HEK293 (cell line): Measurements from ENCODE around the gene TNFAIP2.

Source experiments
- CTCF ChIA-PET: fragments of 350-600 bp; formaldehyde crosslinking; extraction: SDS; loops from one replicate; lab custom pipeline; 2021; ENCODE audit warnings: antibody characterized with exemption; lab: Yijun Ruan, JAX
- POLR2A ChIA-PET: fragments of 300-600 bp; formaldehyde crosslinking; extraction: SDS; loops from one replicate; lab custom pipeline; 2020; ENCODE audit warnings: antibody characterized with exemption, inconsistent platforms; lab: Yijun Ruan, JAX
- H3K27ac ChIP-seq: fragments of 200-500 bp; sonication (Bioruptor generic); 2 replicates; pipeline ENCODE4 v1.5.1; 2014; ENCODE audit warnings: low read depth, low read length, control low read depth, inconsistent platforms; ENCODE audit errors: extremely low read depth
- H3K36me3 ChIP-seq, 2 experiments: fragments of 200-500 bp in 1 of 2; sonication (Bioruptor generic) in 1 of 2; 1 replicate in 1 of 2; 2 replicates in 1 of 2; pipeline ENCODE4 v1.5.1; 2014 to 2017; ENCODE audit warnings: inconsistent platforms in 2 of 2, low read length in 2 of 2; ENCODE audit not compliant: control insufficient read depth in 2 of 2, insufficient read depth in 1 of 2
- H3K4me1 ChIP-seq: fragments of 200-500 bp; sonication (Bioruptor generic); 2 replicates; pipeline ENCODE4 v1.5.1; 2014; ENCODE audit warnings: mild to moderate bottlenecking, low read length, inconsistent platforms; ENCODE audit not compliant: control insufficient read depth, insufficient read depth
- H3K4me3 ChIP-seq: 2 replicates; pipeline ENCODE4 v1.5.1; 2011; ENCODE audit warnings: low read depth, mild to moderate bottlenecking, control low read depth, low read length, moderate library complexity
- H3K9me3 ChIP-seq: fragments of 200-500 bp; sonication (Bioruptor generic); 2 replicates; pipeline ENCODE4 v1.5.1; 2014; ENCODE audit warnings: low read depth, low read length, inconsistent platforms; ENCODE audit not compliant: control insufficient read depth, insufficient read depth
- EGR2 ChIP-seq: fragments of 450-650 bp; formaldehyde crosslinking; IDR thresholded peaks from 2 replicates; pipeline ENCODE4 v1.5.1; 2016; ENCODE audit warnings: low read depth, missing biosample characterization, missing genetic modification characterization
- GLIS1 ChIP-seq: fragments of 450-650 bp; formaldehyde crosslinking; IDR thresholded peaks from 2 replicates; pipeline ENCODE4 v1.5.1; 2016; ENCODE audit warnings: missing biosample characterization, missing genetic modification characterization
- GLIS2 ChIP-seq: fragments of 450-650 bp; formaldehyde crosslinking; IDR thresholded peaks from 2 replicates; pipeline ENCODE4 v1.5.1; 2016; ENCODE audit warnings: missing biosample characterization, missing genetic modification characterization
- IKZF3 ChIP-seq: fragments of 450-650 bp; IDR thresholded peaks from 2 replicates; pipeline ENCODE4 v1.5.0; 2018; ENCODE audit warnings: missing biosample characterization, mild to moderate bottlenecking, missing genetic modification characterization, moderate library complexity
- KLF1 ChIP-seq: fragments of 450-650 bp; formaldehyde crosslinking; IDR thresholded peaks from 2 replicates; pipeline ENCODE4 v1.5.1; 2016; ENCODE audit warnings: missing biosample characterization, missing genetic modification characterization
- PRDM1 ChIP-seq: fragments of 450-650 bp; formaldehyde crosslinking; IDR thresholded peaks from 2 replicates; pipeline ENCODE4; 2016; ENCODE audit warnings: missing biosample characterization, missing genetic modification characterization
- SCRT1 ChIP-seq: fragments of 450-650 bp; formaldehyde crosslinking; IDR thresholded peaks from 2 replicates; pipeline ENCODE4 v1.5.1; 2016; ENCODE audit warnings: missing biosample characterization, missing genetic modification characterization, borderline replicate concordance
- ZFHX2 ChIP-seq: fragments of 450-650 bp; formaldehyde crosslinking; conservative IDR thresholded peaks from 2 replicates; pipeline ENCODE4 v1.5.1; 2016; ENCODE audit warnings: missing biosample characterization, missing genetic modification characterization
- ZNF600 ChIP-seq: fragments of 450-650 bp; formaldehyde crosslinking; IDR thresholded peaks from 2 replicates; pipeline ENCODE4 v1.5.1; 2016; ENCODE audit warnings: missing biosample characterization, missing genetic modification characterization
- TF ChIP-seq, protein P1 (sequence below): fragments of 450-650 bp; formaldehyde crosslinking; IDR thresholded peaks from 2 replicates; pipeline ENCODE4 v1.5.1; 2016; ENCODE audit warnings: missing biosample characterization, missing genetic modification characterization
- TF ChIP-seq, protein P2 (sequence below): fragments of 450-650 bp; formaldehyde crosslinking; IDR thresholded peaks from 2 replicates; pipeline ENCODE4 v1.5.1; 2016; ENCODE audit warnings: missing biosample characterization, missing genetic modification characterization
- TF ChIP-seq, protein P3 (sequence below): fragments of 450-650 bp; formaldehyde crosslinking; IDR thresholded peaks from 2 replicates; pipeline ENCODE4 v1.5.1; 2016; ENCODE audit warnings: missing biosample characterization, missing genetic modification characterization
- TF ChIP-seq, protein P4 (sequence below): fragments of 450-650 bp; formaldehyde crosslinking; IDR thresholded peaks from 2 replicates; pipeline ENCODE4 v1.5.1; 2017; ENCODE audit warnings: missing biosample characterization, missing genetic modification characterization

Gene TNFAIP2

DNA sequence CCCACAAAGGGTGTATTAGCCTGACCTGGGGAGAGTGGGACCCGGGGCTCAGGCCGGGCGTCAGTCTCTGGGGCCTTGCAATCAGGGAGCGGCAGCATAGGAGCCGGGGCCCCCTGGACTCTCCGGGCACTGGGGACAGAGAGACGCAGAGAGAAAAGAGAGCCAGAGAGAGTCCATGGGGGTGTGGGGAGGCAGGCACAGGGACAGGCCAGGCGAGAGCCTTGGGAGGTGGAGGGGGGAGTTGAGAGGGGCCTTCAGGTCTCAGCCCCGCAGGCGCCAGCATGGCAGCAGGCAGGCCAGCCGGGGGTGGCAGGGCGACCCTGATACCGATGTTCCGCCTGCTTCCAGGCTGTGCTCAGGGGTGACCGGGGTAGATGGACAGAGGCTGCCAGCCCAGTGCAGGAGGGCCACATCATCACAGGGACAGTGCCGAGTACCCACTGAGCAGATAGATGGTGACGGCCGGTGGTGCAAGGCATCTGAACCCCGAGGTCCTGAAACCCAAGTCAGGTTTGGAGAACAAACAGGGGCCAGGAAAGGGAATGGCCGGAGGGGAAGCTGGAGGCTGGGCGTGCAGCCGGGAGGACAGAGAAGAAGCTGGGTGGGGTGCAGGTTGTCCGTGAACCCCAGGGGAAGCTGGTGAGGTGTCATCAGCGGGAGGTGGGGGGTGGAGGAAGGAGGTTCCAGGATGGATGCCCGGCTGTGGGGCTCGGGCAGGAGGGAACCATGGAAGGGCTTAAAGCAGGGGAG lies 25.8 kb upstream of the TNFAIP2 start:
- Histone ChIP-seq H3K27ac (no peak overlapping the region), H3K4me1 (0 out of 2 replicates have a peak, but pooled peaks cover 2% of the 10 kb centered on the region), H3K36me3 (no peaks in the 10 kb centered on the region), H3K4me3 (no peak overlapping the region), H3K9me3 (no peaks in the 10 kb centered on the region)
- CTCF ChIA-PET = interaction anchor here (0.5 to 3.6 kb wide), 4 partner anchors 8 to 199 kb away, joined by 3 to 44 read pairs (median 6); no protein-coding TSS in a partner anchor
- POLR2A ChIA-PET = interaction anchor here (1.5 kb wide), 1 partner anchor 11 kb away, joined by 3 read pairs; no protein-coding TSS in a partner anchor
- TF ChIP-seq GLIS2 (tag by site-specific recombination) (peak; percentile 19; the same call in 1 of the 2 replicates), ZNF600 (tag by site-specific recombination) (no peak)
- TF ChIP-seq, all 188 proteins: peak for 1

DNA sequence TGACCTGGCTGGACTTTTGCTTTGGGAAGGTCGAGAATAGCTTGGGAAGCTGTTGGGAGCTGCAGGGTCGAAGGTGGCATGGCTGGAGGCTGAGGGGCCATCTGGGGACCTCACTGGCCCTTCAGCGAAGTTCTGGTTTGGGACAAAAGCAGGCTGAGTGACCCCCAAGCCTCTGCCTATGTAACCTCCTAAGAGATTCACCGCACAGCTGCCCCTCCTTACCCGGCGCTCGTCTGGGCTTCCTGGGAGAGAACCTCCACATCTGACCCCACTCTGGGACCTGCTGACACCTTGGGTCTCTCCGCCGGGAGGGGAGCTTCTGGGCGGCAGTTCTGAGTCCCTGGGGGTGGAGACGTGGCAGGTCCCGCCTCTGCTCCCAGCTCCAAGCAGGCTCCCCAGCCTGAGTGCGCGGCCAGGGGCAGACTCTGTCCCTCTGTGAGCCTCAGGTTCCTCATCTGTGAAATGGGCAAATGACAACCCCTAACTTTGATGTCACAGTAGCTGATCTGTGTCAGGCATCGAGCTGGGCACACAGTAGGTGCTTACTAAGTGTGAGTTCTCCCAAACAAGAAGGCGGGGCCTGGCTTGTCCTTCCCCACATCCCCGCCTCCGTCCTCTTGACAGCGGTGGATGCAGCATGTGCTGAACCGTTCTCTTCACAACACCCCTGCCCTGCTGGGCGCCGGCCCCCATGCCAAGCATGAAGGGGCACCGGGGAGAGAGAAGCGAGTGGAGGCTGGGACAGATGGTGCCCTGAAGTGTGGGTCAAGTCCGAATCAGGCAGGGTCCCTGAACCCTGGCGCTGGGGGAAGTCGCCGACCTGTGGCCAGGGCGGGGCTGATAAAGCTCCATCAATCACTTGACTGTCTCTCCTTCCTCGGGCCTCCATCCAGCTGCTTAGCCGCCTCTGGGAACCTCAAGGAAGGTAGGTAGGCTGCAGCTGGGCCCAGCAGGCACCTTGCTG lies 25.0 kb upstream of the TNFAIP2 start:
- no peak overlapping the region for H3K27ac ChIP-seq
- CTCF ChIA-PET = interaction anchor here (0.5 to 0.9 kb wide), 3 partner anchors 62 to 198 kb away, joined by 3 to 4 read pairs (median 4); no protein-coding TSS in a partner anchor
- TF ChIP-seq SCRT1 (tag by site-specific recombination) = no peak
- TF ChIP-seq, protein P1, sequence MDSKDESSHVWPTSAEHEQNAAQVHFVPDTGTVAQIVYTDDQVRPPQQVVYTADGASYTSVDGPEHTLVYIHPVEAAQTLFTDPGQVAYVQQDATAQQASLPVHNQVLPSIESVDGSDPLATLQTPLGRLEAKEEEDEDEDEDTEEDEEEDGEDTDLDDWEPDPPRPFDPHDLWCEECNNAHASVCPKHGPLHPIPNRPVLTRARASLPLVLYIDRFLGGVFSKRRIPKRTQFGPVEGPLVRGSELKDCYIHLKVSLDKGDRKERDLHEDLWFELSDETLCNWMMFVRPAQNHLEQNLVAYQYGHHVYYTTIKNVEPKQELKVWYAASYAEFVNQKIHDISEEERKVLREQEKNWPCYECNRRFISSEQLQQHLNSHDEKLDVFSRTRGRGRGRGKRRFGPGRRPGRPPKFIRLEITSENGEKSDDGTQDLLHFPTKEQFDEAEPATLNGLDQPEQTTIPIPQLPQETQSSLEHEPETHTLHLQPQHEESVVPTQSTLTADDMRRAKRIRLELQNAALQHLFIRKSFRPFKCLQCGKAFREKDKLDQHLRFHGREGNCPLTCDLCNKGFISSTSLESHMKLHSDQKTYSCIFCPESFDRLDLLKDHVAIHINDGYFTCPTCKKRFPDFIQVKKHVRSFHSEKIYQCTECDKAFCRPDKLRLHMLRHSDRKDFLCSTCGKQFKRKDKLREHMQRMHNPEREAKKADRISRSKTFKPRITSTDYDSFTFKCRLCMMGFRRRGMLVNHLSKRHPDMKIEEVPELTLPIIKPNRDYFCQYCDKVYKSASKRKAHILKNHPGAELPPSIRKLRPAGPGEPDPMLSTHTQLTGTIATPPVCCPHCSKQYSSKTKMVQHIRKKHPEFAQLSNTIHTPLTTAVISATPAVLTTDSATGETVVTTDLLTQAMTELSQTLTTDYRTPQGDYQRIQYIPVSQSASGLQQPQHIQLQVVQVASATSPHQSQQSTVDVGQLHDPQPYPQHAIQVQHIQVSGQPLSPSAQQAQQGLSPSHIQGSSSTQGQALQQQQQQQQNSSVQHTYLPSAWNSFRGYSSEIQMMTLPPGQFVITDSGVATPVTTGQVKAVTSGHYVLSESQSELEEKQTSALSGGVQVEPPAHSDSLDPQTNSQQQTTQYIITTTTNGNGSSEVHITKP (tag by site-specific recombination) = peak; percentile 80
- TF ChIP-seq, protein P2, sequence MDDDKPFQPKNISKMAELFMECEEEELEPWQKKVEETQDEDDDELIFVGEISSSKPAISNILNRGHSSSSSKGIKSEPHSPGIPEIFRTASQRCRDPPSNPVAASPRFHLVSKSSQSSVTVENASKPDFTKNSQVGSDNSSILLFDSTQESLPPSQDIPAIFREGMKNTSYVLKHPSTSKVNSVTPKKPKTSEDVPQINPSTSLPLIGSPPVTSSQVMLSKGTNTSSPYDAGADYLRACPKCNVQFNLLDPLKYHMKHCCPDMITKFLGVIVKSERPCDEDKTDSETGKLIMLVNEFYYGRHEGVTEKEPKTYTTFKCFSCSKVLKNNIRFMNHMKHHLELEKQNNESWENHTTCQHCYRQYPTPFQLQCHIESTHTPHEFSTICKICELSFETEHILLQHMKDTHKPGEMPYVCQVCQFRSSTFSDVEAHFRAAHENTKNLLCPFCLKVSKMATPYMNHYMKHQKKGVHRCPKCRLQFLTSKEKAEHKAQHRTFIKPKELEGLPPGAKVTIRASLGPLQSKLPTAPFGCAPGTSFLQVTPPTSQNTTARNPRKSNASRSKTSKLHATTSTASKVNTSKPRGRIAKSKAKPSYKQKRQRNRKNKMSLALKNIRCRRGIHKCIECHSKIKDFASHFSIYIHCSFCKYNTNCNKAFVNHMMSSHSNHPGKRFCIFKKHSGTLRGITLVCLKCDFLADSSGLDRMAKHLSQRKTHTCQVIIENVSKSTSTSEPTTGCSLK (tag by site-specific recombination) = no peak
- TF ChIP-seq, all 188 proteins: peak for 1
- Histone ChIP-seq H3K36me3 (no peaks in the 10 kb centered on the region), H3K9me3 (no peaks in the 10 kb centered on the region), H3K4me1 (0 out of 2 replicates have a peak, but pooled peaks cover 2% of the 10 kb centered on the region), H3K4me3 (no peak overlapping the region)
- POLR2A ChIA-PET = interaction anchor here (0.6 kb wide), 1 partner anchor 66 kb away, joined by 3 read pairs; no protein-coding TSS in a partner anchor

DNA sequence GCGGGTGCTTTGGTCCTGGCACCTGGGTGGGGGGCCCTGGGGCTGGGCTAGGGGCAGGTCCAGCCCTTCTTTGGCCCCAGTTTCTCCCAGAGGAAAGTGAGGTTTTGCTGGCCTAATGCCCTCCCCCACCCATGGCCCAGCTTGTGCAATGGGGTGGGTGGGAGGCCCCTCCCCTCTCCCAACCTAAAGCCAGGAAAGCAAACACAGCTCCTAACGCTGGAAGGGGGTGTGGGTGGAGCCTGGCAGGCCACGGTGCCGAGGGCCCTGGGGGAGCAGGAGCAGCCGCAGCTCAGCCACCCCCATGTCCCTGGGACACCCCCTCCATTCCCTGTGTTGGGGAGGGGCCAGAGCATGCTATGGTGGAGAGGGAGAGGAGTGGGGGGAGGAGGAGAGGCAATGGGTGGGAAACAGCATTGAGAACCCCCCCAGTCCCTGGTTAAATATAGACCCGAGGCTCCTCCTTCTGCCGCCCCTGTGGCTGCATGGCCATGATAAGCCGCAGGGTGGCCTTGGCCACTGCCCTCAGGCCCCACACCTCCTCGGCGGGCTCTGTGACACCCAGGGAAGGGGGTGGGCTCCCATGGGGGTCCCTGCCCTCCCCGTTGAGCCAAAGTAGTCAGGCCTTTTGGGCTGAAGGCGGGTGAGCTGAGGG lies 24.1 kb upstream of the TNFAIP2 start:
- Histone ChIP-seq H3K4me1 (0 out of 2 replicates have a peak, but pooled peaks cover 2% of the 10 kb centered on the region), H3K4me3 (no peak overlapping the region), H3K36me3 (no peaks in the 10 kb centered on the region), H3K27ac (no peak overlapping the region), H3K9me3 (no peaks in the 10 kb centered on the region)
- ChIA-PET POLR2A (no interaction called here), CTCF (interaction anchor here (0.9 kb wide), 1 partner anchor 86 kb away, joined by 4 read pairs; no protein-coding TSS in a partner anchor)
- TF ChIP-seq, protein P3, sequence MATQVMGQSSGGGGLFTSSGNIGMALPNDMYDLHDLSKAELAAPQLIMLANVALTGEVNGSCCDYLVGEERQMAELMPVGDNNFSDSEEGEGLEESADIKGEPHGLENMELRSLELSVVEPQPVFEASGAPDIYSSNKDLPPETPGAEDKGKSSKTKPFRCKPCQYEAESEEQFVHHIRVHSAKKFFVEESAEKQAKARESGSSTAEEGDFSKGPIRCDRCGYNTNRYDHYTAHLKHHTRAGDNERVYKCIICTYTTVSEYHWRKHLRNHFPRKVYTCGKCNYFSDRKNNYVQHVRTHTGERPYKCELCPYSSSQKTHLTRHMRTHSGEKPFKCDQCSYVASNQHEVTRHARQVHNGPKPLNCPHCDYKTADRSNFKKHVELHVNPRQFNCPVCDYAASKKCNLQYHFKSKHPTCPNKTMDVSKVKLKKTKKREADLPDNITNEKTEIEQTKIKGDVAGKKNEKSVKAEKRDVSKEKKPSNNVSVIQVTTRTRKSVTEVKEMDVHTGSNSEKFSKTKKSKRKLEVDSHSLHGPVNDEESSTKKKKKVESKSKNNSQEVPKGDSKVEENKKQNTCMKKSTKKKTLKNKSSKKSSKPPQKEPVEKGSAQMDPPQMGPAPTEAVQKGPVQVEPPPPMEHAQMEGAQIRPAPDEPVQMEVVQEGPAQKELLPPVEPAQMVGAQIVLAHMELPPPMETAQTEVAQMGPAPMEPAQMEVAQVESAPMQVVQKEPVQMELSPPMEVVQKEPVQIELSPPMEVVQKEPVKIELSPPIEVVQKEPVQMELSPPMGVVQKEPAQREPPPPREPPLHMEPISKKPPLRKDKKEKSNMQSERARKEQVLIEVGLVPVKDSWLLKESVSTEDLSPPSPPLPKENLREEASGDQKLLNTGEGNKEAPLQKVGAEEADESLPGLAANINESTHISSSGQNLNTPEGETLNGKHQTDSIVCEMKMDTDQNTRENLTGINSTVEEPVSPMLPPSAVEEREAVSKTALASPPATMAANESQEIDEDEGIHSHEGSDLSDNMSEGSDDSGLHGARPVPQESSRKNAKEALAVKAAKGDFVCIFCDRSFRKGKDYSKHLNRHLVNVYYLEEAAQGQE (tag by site-specific recombination) = no peak
- TF ChIP-seq EGR2 (tag by site-specific recombination) (peak; percentile 92), ZFHX2 (tag by site-specific recombination) (peak; percentile 95), PRDM1 (no peak), KLF1 (peak; percentile 61; the same call in 1 of the 2 replicates), IKZF3 (tag by site-specific recombination) (0 out of 2 replicates have a peak, but pooled peaks have one; percentile 21), GLIS1 (tag by site-specific recombination) (0 out of 2 replicates have a peak, but pooled peaks have one; percentile 39)
- TF ChIP-seq, protein P4, sequence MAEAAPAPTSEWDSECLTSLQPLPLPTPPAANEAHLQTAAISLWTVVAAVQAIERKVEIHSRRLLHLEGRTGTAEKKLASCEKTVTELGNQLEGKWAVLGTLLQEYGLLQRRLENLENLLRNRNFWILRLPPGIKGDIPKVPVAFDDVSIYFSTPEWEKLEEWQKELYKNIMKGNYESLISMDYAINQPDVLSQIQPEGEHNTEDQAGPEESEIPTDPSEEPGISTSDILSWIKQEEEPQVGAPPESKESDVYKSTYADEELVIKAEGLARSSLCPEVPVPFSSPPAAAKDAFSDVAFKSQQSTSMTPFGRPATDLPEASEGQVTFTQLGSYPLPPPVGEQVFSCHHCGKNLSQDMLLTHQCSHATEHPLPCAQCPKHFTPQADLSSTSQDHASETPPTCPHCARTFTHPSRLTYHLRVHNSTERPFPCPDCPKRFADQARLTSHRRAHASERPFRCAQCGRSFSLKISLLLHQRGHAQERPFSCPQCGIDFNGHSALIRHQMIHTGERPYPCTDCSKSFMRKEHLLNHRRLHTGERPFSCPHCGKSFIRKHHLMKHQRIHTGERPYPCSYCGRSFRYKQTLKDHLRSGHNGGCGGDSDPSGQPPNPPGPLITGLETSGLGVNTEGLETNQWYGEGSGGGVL = peak; percentile 84
